ENCODE measurements around the gene SEBOX. TPM values are rescaled to one million over a fixed set of nuclear protein-coding genes. Genes with fewer than 3 reads are reported as not detected.

Gene SEBOX
- total RNA-seq, 1 experiment from 2014 or later, result not detected

DNA sequence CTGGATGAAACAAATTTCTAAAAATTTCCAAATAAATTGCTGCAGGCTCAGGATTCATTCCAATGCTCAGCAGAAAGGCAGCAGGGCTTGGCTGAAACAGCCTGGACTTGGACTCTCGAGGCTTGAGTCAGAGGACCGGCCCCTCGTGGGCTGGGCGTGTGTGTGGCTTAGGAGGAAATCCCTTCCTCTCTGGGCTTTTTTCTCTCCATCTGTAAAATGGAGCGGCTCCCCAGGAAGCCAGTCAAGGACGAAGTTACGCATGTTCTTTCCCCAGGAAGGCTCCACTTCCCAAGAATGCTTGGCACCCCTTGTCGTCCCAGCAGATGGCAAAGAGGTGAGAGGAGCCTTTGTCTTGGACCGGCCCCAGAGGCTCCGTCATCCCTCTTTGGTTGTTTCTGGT lies 27.5 kb upstream of the SEBOX start:
- no peak overlapping the region for H3K4me2 ChIP-seq (ENCODE audit: low read length)
- H3K79me2 ChIP-seq (ENCODE audit: low read length), result no peaks in the 10 kb centered on the region
- ChIA-PET POLR2A (ENCODE audit: unreplicated experiment) (no interaction called here), CTCF (no interaction called here)
- no peaks in the 10 kb centered on the region for H3F3A ChIP-seq (ENCODE audit: low read length, unreplicated experiment)
- TF ChIP-seq EZH2phosphoT487 (IDR thresholded peaks at IDR 0.05; ENCODE audit: borderline replicate concordance, low read length) (no peak), EZH2 (IDR thresholded peaks at IDR 0.05; ENCODE audit: low read length, unreplicated experiment) (no peak)
- TF ChIP-seq, protein P1, sequence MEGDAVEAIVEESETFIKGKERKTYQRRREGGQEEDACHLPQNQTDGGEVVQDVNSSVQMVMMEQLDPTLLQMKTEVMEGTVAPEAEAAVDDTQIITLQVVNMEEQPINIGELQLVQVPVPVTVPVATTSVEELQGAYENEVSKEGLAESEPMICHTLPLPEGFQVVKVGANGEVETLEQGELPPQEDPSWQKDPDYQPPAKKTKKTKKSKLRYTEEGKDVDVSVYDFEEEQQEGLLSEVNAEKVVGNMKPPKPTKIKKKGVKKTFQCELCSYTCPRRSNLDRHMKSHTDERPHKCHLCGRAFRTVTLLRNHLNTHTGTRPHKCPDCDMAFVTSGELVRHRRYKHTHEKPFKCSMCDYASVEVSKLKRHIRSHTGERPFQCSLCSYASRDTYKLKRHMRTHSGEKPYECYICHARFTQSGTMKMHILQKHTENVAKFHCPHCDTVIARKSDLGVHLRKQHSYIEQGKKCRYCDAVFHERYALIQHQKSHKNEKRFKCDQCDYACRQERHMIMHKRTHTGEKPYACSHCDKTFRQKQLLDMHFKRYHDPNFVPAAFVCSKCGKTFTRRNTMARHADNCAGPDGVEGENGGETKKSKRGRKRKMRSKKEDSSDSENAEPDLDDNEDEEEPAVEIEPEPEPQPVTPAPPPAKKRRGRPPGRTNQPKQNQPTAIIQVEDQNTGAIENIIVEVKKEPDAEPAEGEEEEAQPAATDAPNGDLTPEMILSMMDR (conservative IDR thresholded peaks at IDR 0.05; ENCODE audit: low read depth, low read length), result no peak
- no peak overlapping the region for H3K27ac ChIP-seq (ENCODE audit: low read length)
- no peaks in the 10 kb centered on the region; the same call in none of the 2 replicates for H3K36me3 ChIP-seq (ENCODE audit: low read depth, low read length)
- H3K27me3 ChIP-seq (ENCODE audit: low read length), result no peaks in the 10 kb centered on the region
- BruUV-seq (replicated peaks), result no TSS peak
- intact Hi-C loops (cut with micrococcal nuclease), result no loop called here
- ATAC-seq (no peak), DNase-seq (no peak)
- no peaks in the 10 kb centered on the region for H3K4me1 ChIP-seq (ENCODE audit: insufficient read depth, low read length)
- H2AFZ ChIP-seq (ENCODE audit: low read length), result no peak overlapping the region
- H3K9ac ChIP-seq (ENCODE audit: low read length), result no peak overlapping the region
- H4K20me1 ChIP-seq (ENCODE audit: low read length), result no peaks in the 10 kb centered on the region
- H3K9me3 ChIP-seq (ENCODE audit: low read length), result no peaks in the 10 kb centered on the region
- H3K4me3 ChIP-seq (ENCODE audit: low read length), result no peak overlapping the region
- no peaks in the 10 kb centered on the region for H3K9me2 ChIP-seq (replicated peaks; ENCODE audit: low read length)

DNA sequence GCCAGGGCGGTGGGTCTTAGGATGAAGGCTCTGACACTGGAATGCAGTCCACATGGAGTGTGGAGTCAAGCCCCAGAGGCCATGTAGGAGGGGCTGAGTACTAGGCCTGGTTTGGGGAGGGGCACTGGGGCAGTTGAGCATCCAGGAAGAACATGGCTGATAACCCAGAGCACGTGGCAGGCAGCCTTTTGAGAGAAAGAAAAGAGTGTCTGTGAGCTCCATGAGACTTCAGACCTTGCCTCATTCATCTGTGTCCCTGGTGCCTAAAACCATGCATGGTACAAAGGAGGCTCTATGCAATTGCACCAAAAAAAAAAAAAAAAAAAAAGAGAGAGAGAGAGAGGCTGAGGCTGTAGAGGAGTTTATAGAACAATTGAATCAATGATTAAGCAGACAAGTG lies 26.4 kb upstream of the SEBOX start:
- Histone ChIP-seq H2AFZ (ENCODE audit: low read length) (no peak overlapping the region), H3K4me3 (ENCODE audit: low read length) (no peak overlapping the region), H4K20me1 (ENCODE audit: low read length) (no peaks in the 10 kb centered on the region), H3K27me3 (ENCODE audit: low read length) (no peaks in the 10 kb centered on the region), H3K4me1 (ENCODE audit: insufficient read depth, low read length) (no peaks in the 10 kb centered on the region), H3K79me2 (ENCODE audit: low read length) (no peaks in the 10 kb centered on the region), H3F3A (ENCODE audit: low read length, unreplicated experiment) (no peaks in the 10 kb centered on the region), H3K36me3 (ENCODE audit: low read depth, low read length) (no peaks in the 10 kb centered on the region; the same call in none of the 2 replicates), H3K27ac (ENCODE audit: low read length) (no peak overlapping the region), H3K9me3 (ENCODE audit: low read length) (no peaks in the 10 kb centered on the region), H3K9me2 (replicated peaks; ENCODE audit: low read length) (no peaks in the 10 kb centered on the region), H3K9ac (ENCODE audit: low read length) (no peak overlapping the region), H3K4me2 (ENCODE audit: low read length) (no peak overlapping the region)
- TF ChIP-seq EZH2 (IDR thresholded peaks at IDR 0.05; ENCODE audit: low read length, unreplicated experiment) (no peak), EZH2phosphoT487 (IDR thresholded peaks at IDR 0.05; ENCODE audit: borderline replicate concordance, low read length) (no peak)
- TF ChIP-seq, protein P1 (conservative IDR thresholded peaks at IDR 0.05; ENCODE audit: low read depth, low read length), result no peak
- DNase-seq (no peak), ATAC-seq (no peak)
- BruUV-seq (replicated peaks), result no TSS peak
- ChIA-PET CTCF (no interaction called here), POLR2A (ENCODE audit: unreplicated experiment) (no interaction called here)
- intact Hi-C loops (cut with micrococcal nuclease), result no loop called here

DNA sequence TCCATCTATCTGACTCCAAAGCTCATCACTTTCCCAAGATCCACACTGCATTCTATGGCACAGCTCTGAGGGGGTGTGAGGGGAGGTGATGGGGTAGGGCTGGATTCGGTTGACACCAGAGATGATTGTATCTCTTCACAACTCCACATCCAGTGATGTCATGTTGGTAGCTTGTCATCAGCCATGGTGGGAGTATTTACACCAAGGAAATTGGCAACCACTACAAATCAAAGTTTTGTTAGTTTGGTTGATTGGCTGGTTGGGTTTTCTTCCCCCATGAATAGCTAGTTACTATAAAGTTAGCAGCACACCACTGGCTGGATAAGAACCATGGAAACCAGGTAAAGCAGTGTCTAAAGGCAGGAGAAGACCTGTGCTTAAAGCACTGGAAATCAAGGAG lies 26.0 kb upstream of the SEBOX start:
- Histone ChIP-seq H3K4me2 (ENCODE audit: low read length) (no peak overlapping the region), H3K36me3 (ENCODE audit: low read depth, low read length) (no peaks in the 10 kb centered on the region; the same call in none of the 2 replicates), H4K20me1 (ENCODE audit: low read length) (no peaks in the 10 kb centered on the region), H3K9me2 (replicated peaks; ENCODE audit: low read length) (no peaks in the 10 kb centered on the region), H3K9me3 (ENCODE audit: low read length) (no peaks in the 10 kb centered on the region), H2AFZ (ENCODE audit: low read length) (no peak overlapping the region), H3K4me3 (ENCODE audit: low read length) (no peak overlapping the region), H3K79me2 (ENCODE audit: low read length) (peaks cover 1% of the 10 kb centered on the region; the same call in 1 of the 2 replicates), H3K27ac (ENCODE audit: low read length) (no peak overlapping the region), H3K4me1 (ENCODE audit: insufficient read depth, low read length) (no peaks in the 10 kb centered on the region), H3F3A (ENCODE audit: low read length, unreplicated experiment) (no peaks in the 10 kb centered on the region), H3K27me3 (ENCODE audit: low read length) (no peaks in the 10 kb centered on the region), H3K9ac (ENCODE audit: low read length) (no peak overlapping the region)
- intact Hi-C loops (cut with micrococcal nuclease), result no loop called here
- no peak for ATAC-seq
- DNase-seq, result no peak
- CTCF ChIA-PET, result no interaction called here
- POLR2A ChIA-PET (ENCODE audit: unreplicated experiment), result no interaction called here
- TF ChIP-seq EZH2 (IDR thresholded peaks at IDR 0.05; ENCODE audit: low read length, unreplicated experiment) (no peak), EZH2phosphoT487 (IDR thresholded peaks at IDR 0.05; ENCODE audit: borderline replicate concordance, low read length) (no peak)
- TF ChIP-seq, protein P1 (conservative IDR thresholded peaks at IDR 0.05; ENCODE audit: low read depth, low read length), result no peak
- BruUV-seq (replicated peaks), result no TSS peak
